Measurements from ENCODE around the gene LSM3.

LSM3 gene

GRCh38 chr3:14143271-14144225 is 35.1 kb upstream of the LSM3 start:
- DNase-seq (ENCODE audit: low read depth): peak; percentile 89

- DNase-seq (ENCODE audit: low read depth): peak; percentile 98
These were observed 34.1 kb upstream of the LSM3 start for GRCh38 chr3:14144423-14145075.

GRCh38 chr3:14145236-14145635 is 33.4 kb upstream of the LSM3 start:
- DNase-seq (ENCODE audit: low read depth): no peak

GRCh38 chr3:14145670-14146380 is 32.8 kb upstream of the LSM3 start:
- no peak for DNase-seq (ENCODE audit: low read depth)

GRCh38 chr3:14146381-14147065 is 32.1 kb upstream of the LSM3 start:
- DNase-seq (ENCODE audit: low read depth): no peak

- no peak for DNase-seq (ENCODE audit: low read depth)
These were observed 31.6 kb upstream of the LSM3 start for GRCh38 chr3:14147066-14147435.

- DNase-seq (ENCODE audit: low read depth): no peak
These were observed 31.0 kb upstream of the LSM3 start for GRCh38 chr3:14147617-14148016.

GRCh38 chr3:14148041-14148985 is 30.3 kb upstream of the LSM3 start:
- no peak for DNase-seq (ENCODE audit: low read depth)

GRCh38 chr3:14150078-14150477 is 28.5 kb upstream of the LSM3 start:
- DNase-seq (ENCODE audit: low read depth): no peak

GRCh38 chr3:14150491-14151230 is 28.0 kb upstream of the LSM3 start:
- DNase-seq (ENCODE audit: low read depth): no peak

GRCh38 chr3:14151471-14152083 is 27.0 kb upstream of the LSM3 start:
- no peak for DNase-seq (ENCODE audit: low read depth)

- no peak for DNase-seq (ENCODE audit: low read depth)
These were observed 26.2 kb upstream of the LSM3 start for GRCh38 chr3:14152233-14152962.

GRCh38 chr3:14152963-14153355 is 25.7 kb upstream of the LSM3 start:
- no peak for DNase-seq (ENCODE audit: low read depth)

GRCh38 chr3:14153663-14154062 is 25.0 kb upstream of the LSM3 start:
- DNase-seq (ENCODE audit: low read depth): no peak

GRCh38 chr3:14154276-14154675 is 24.3 kb upstream of the LSM3 start:
- DNase-seq (ENCODE audit: low read depth): no peak

- DNase-seq (ENCODE audit: low read depth): no peak
These were observed 23.6 kb upstream of the LSM3 start for GRCh38 chr3:14154895-14155440.

GRCh38 chr3:14156201-14156600 is 22.4 kb upstream of the LSM3 start:
- DNase-seq (ENCODE audit: low read depth): no peak

GRCh38 chr3:14156843-14157561 is 21.6 kb upstream of the LSM3 start:
- no peak for DNase-seq (ENCODE audit: low read depth)

Measured in GM04504 (cell line).